NCI-H1694 treated with DMSO at 0.1 percent for 48 hours (cell line): ENCODE data around the gene VRK3.

Experiments used
- DNase-seq: peaks from one replicate; lab custom pipeline; 2025; lab: John Stamatoyannopoulos, UW

Gene VRK3

GRCh38 chr19:50030225-50030624 is 5.1 kb upstream of the VRK3 start:
- DNase-seq: no peak

DNA sequence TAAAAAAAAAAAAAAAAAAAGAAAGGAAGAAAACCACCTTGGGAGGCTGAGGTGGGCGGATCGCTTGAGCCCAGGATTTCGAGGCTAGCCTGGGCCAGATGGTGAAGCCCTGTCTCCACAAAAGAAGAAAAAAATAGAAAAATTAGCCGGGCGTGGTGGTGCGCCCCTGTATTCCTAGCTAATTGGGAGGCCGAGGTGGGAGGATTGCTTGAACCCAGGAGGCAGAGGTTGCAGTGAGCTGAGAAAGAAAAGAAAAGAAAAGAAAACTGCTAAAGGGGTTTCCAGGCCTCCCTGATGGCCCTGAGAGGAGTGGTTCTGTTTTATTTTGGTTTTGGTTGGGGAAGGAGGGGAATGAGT is 1.4 kb upstream of the VRK3 start:
- DNase-seq: no peak

DNA sequence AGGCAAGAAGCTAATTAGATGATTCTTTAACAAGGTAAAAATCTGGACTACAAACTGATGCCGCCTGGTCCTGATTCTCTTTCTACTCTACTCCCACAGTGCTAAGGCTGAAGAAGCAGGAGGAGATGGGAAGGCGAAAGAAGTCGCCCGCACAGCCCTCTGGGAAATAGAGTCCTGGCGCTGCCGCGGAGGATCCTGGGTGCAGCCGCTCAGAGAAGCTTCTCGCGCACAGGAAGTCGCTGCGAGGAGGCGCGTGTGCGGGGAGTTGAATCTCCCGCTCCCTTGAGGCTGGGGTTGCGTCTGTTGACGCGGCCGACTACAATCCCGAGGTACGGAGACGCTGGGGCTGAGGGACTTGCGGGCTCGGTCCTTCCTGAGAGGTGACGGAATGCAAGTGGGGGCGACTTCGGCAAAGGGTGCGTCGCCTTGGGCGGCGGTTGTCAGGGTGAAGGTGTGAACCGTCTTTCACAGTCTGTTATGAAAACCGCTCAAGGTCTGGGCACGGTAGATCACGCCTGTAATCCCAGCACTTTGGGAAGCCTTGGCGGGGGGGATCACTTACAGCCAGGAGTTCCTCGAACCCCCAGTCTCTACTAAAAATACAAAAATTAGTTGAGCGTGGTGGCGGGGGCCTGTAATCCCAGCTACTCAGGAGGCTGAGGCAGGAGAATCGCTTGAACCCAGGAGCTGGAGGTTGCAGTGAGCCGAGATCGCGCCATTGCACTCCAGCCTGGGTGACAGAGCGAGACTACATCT is 800 bp upstream of the VRK3 start, which contains the start of gene ZNF473:
TSS of gene ZNF473 (plus strand) at position 212 of the 756 bp plus-strand sequence. CDS start 5,078 bp downstream, outside the sequence.
- DNase-seq: peak; percentile 99

GRCh38 chr19:50024719-50025021 is 502 bp downstream of the VRK3 start:
- DNase-seq: no peak

DNA sequence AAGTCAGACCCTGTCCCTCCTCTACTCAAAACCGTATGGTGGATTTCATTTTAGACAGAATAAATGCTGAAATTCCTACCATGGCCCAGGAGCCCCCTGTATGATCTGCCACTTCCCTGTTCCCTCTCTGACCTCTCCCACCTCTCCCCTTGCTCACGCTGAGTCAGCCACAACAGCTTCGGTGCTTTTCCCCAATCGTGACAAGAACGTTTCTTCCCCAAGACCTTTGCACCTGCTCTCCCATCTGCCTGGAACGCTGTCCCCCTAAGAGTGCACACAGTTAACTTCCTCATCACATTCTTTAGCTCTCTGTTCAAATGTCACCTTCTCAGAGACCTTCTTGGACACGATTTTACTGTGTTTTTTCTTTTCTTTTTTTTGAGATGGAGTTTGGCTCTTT is 2.3 kb downstream of the VRK3 start:
- DNase-seq: no peak

GRCh38 chr19:50020481-50020880 is 4.7 kb downstream of the VRK3 start:
- DNase-seq: no peak

DNA sequence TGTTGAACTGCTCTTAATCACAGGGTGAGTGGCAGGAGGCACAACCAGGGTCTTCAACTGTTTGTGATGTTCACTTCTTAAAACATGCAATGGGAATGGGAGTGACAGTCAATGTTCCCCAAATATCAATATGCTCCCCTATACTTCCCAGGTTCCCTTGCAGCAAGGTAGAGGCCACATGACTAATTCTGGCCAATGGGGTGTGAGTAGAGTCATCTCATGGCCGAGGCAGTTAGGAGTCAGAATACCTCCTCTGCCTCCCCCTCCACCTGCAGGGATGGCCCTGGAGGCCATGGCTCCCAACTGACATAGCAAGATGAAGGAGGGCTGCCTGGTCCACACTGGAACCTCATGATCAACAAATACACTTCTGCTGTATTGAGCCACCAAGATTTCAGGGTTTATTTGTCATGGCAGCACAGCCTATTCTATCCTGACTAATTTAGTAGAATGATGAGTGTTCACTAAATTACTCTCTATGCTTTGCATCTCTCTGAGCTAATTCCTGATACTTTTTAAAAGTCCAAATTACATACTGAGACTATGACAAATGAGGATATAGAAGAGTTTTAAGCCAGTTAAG is 8.9 kb downstream of the VRK3 start:
- no peak for DNase-seq

GRCh38 chr19:50008532-50008931 is 16.6 kb downstream of the VRK3 start:
- no peak for DNase-seq

GRCh38 chr19:50007947-50008346 is 17.2 kb downstream of the VRK3 start:
- no peak for DNase-seq

DNA sequence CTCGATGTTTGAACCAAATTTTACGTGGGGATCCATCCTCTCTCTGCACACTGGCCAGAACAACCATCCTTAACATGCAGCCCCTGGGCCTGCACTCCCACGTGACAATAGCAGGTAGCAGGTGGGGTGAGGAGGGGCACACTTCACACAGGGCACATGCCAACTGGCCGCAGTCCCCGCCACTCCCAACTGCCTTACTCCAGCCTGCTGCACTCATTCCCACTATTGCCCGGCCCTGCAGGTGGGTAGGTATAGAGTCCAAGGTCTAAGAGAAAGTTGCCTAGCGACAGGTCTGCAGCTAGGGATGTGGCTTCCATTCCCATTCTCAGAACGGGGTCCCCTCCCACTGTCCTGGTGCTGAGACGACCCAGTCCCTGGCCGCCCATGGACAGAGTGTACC is 18.0 kb downstream of the VRK3 start:
- DNase-seq: no peak

DNA sequence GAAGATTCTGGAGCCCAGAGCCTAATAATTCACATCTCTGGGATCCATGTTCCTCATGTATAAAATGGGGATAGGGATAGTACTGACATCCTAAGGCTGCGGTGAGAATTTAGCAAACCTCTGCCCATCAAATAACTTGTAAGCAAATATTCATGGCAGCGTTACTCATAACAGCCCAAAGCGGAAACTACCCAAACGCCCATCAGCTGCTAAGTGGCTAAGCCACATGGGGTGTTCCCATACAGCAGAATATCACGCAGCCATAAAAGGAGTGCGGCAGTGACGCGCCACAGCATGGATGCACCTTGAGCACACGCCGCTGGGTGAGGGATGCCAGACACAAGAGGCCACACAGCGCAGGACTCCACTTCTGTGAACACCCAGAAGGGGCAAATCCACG is 19.7 kb downstream of the VRK3 start:
- DNase-seq: no peak

DNA sequence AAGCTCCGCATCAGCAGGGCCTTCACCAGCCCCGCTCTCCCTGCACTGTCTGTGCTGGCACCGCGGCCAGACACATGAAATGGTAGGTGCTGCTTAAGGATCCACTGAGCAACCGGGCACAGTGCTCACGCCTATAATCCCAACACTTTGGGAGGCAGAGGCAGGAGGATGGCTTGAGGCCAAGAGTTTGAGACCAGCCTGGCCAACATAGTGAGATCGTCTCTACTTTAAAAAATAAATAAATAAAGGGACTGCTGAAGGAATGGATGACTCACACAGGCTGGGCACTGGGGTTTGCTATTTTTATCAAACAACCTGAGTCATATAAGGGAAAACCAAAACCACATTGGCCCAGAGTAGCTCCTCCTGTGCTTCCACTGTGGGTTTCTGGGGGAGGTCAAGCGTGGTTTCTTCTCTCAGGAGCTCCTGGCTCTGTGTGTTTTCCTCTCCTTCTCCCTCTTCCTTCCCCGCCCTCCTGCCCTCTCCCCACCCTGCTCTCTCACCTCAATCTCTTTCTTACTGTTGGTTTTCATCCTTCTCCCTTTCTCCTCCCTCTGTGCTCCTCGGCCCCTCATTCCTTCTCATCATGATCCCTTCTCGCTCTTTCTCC is 21.3 kb downstream of the VRK3 start:
- no peak for DNase-seq

DNA sequence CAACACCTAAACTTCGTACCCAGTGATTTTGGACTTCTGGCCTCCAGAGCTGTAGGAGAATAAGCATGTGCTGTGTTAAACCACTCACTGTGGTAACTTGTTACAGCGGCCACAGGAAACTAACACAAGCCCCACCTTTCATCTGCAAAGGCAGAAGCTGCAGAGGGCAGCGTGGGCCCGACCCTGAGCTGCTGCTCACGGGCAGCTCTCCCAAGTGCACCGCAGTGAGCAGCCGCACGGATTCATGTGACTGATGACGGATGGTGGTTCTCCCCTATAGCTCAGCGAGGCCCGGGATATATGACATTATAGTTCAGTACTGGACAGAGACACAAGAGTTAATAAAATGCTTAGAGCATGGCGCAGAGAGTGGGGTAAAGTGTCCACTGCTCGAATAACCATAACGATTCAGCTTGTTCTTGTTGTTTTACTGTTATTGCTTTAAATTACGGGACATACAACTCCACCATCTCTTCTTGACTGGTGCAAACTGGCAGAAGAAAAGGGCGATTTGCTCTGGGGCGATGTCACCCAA is 21.9 kb downstream of the VRK3 start:
- DNase-seq: no peak

DNA sequence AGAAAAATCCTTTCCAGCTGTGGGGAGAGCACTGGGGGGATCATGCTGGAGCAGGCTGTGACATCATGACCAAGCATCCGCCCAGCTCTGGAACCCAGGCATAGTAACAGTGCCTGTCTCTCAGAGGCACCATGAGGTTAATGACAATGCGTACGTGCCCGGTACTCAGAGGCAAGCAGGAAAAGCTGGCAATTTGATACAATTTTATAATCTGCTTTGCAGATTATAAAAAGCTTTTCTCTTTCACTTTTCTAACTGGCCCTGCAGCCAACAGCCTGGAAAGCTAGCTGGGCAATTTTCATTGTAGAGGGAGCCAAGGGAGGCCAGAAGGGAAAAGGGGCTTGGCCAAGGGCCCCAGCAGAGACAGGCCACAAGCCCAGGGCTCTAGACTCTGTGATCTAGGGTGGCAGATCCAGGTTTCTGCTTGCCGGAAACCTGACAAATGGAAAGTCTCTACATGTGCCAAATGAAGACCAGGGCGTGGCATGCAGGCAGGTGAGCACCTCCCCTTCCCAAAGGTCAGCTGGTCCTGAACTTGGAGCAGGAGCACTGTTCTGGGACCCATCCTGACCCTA is 22.7 kb downstream of the VRK3 start:
- DNase-seq: no peak

GRCh38 chr19:50001775-50002174 is 23.4 kb downstream of the VRK3 start:
- no peak for DNase-seq

DNA sequence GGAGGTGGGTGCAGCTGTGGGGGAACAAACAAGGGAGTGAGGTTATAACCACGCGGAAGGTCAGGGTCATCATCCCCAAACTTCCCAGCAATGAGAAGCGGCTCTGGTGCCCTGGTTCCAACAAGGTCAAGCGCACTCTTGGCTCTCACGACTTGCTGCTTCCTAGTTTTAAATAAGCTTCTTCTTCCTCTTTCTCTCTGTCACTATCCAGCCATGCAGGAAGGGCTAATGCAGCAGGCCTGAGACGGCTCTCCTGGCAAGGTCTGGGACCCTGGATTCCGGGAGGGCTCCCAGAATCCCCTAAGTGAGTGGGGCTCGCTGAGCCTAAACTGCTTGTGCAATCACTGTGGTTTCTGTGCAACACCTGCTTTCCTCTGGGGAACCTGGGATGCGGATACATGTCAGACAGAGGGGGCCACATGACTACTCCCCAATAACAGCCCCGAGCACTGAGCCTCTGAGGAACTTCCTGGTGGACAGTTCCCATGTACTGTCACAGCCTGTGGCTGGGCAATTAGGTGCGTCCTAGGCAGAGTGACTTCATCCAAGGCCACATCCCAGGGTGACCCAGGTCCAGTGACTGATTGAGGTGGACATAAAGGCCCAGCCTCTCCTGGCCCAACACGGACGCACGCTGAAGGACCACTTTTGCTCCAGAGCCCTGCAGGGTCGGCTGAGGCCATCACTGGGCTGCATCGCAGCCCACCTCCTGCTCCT is 24.2 kb downstream of the VRK3 start:
- no peak for DNase-seq

- no peak for DNase-seq
These were observed 24.9 kb downstream of the VRK3 start for GRCh38 chr19:50000038-50000840.

GRCh38 chr19:49999371-50000010 is 25.7 kb downstream of the VRK3 start:
- DNase-seq: no peak

DNA sequence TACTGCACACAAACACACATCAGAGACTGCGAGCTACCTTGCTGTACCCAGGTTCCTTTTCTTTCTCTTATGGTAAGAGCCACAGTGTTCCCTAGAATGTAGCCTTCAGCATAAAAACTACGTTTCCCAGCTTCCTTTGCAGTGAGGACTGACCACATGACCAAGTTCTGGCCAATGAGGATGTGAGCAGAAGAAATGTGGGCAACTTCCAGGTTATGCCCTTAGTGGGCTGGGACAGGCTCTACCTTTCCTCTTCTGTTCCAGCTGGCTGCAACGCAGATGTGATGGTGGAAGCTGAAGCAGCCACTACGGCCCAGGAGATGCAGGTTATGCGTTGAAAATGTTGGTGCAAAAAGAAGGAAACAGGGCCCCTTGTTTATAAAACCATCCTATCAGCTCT is 27.5 kb downstream of the VRK3 start:
- no peak for DNase-seq

DNA sequence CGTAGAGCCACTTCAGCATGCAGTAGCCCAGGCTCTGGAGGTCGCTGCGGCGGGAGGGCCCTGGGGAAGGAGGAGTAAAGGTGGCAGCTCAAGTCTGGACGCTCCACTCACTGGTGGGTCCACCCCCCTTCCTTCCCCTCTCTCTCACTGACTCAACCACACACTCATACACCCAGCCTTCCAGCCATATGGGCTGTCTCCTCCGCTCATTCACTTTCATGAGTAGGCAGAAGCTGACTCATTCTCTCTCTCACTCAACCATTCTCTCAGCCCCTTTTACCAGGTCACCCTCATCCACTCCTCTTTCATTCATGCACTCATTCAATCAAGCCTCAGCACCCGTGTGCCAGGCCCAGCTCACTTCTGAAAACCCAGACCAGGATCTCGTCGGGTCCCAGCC is 36.7 kb downstream of the VRK3 start:
- DNase-seq: no peak

DNA sequence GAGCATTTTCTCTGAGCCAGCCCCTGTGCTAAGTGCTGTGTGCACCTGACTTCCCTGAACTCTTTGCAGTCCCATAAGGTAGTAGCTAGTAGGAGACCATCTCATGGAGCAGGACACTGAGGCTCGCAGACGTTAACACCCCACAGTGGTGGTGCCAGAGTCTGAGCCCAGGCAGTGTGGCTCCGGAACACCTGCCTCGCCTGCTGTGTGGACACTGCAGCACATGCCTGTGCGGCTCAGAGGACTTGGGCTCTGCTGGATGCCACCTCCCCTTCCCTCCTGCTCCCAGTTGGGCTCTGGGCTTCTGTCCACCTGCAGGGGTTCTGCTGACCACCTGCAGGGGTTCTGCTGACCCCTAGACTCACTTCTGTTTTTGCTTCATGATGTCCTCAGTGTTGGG is 37.2 kb downstream of the VRK3 start:
- DNase-seq: no peak
